OCI-LY1 (cell line): ENCODE results near the gene VGLL4.

ENCODE experiments used
- CTCF ChIP-seq: fragments of 200-600 bp; sonication (generic), shearing (Covaris generic); IDR thresholded peaks from 2 replicates; pipeline ENCODE4 v1.5.1; 2017; ENCODE audit warnings: mild to moderate bottlenecking, antibody characterized with exemption, low read length, moderate library complexity, mixed read lengths
- EZH2 ChIP-seq: fragments of 200-600 bp; sonication (generic), shearing (Covaris generic); IDR thresholded peaks from 2 replicates; pipeline ENCODE4 v1.8.0; 2017; ENCODE audit warnings: borderline replicate concordance, mixed run types, mild to moderate bottlenecking, antibody characterized with exemption, low read length, moderate library complexity, mixed read lengths

- TF ChIP-seq CTCF: no peak
- TF ChIP-seq EZH2: no peak
Measured at GRCh38 chr3:11543141-11543947, 100.4 kb downstream of the VGLL4 start.
